ENCODE data around the gene C2orf80.

DNA sequence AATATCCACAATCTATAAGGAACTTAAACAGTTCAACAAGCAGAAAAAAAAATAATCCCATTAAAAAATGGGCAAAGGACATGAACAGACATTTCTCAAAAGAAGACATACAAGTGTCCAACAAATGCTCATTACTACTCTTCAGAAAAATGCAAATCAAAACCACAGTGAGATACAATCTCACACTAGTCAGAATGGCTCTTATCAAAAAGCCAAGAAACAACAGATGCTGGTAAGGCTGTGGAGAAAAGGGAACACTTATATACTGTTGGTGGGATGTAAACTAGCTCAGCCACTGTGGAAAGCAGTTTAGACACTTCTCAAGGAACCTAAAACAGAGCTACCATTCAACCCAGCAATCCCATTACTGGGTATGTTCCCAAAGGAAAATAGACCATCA is 36.7 kb downstream of the C2orf80 start:
- TF ChIP-seq CTCF (conservative IDR thresholded peaks at IDR 0.05) (no peak), EZH2 (IDR thresholded peaks at IDR 0.05; ENCODE audit: low read depth) (no peak)

Data from PC-9 (cell line).